ENCODE data around the gene MYO1E.

Gene MYO1E

DNA sequence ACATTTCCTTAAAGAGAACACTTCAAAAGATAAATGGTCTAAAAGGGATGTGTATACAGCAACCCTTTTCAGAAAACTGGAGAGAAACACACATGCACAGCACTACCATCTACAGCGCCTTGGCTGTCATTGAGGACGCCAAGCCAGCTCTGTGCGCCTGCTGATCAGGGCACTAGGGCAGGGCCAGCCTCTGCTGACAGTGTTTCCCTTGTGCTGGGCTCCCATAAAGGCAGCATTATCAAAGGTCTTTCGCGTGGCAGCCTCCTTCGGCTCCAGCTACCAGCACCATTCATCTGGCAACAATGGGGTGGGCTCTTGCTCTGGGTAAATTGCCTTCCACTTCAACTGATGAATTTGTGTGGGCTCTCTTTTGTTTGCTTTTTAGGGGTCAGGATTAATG, 112.6 kb downstream of the MYO1E start:
- no peaks in the 10 kb centered on the region for H3K27me3 ChIP-seq (ENCODE audit: control insufficient read depth, insufficient read depth, low read length)
- no peak overlapping the region for H3K27ac ChIP-seq (ENCODE audit: low read depth, low read length)
- no peaks in the 10 kb centered on the region for H3K9me3 ChIP-seq (ENCODE audit: control insufficient read depth, insufficient read depth, low read depth, low read length)
- peaks cover 18% of the 10 kb centered on the region for H3K36me3 ChIP-seq (ENCODE audit: control insufficient read depth, insufficient read depth, low read length)
- H3K9ac ChIP-seq (ENCODE audit: low read length) = no peak overlapping the region
- no peak overlapping the region for H3K4me3 ChIP-seq (ENCODE audit: low read depth, low read length)
- no peaks in the 10 kb centered on the region for H3K4me1 ChIP-seq (ENCODE audit: control insufficient read depth, insufficient read depth, low read length)

DNA sequence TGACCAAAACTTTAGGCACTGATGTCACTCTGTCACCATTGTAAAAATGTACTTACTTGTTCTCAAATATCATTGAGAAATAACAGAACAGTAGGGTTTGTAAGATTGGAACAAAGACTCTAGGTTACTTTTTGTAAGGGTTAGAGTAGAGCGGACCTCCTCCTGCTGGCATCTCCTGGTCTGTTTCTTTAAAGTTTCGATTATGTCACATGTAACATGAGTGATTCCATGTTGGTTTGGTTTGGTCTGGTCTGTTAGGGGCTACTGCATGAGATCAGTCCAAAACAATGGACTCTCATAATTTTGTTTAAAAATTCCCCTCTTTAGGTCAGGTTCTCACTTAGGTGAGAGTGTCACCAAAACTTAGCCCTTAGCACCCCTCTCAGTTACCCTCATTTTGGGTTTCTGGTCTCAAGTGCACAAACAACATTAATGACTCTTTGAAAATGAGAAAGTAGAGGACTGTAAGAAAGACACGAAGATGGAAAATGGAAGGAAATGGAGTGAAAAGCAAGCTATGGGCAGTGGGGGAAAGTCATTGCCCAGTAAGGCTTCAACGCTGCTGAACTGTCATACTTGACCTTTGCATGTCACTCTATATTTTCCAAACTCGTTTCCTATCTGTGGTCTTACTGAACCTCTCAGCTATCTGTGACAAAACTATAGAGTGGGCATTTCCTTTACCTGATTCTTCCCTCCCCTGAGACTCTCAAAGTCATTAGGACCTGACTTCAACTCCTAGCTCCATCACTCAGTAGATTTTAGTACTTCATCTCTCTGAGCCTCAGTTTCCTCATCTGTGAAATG, 113.3 kb downstream of the MYO1E start:
- H3K9ac ChIP-seq (ENCODE audit: low read length) = no peak overlapping the region
- H3K27ac ChIP-seq (ENCODE audit: low read depth, low read length) = no peak overlapping the region
- H3K27me3 ChIP-seq (ENCODE audit: control insufficient read depth, insufficient read depth, low read length) = no peaks in the 10 kb centered on the region
- no peaks in the 10 kb centered on the region for H3K4me1 ChIP-seq (ENCODE audit: control insufficient read depth, insufficient read depth, low read length)
- peaks cover 18% of the 10 kb centered on the region for H3K36me3 ChIP-seq (ENCODE audit: control insufficient read depth, insufficient read depth, low read length)
- H3K4me3 ChIP-seq (ENCODE audit: low read depth, low read length) = no peak overlapping the region
- H3K9me3 ChIP-seq (ENCODE audit: control insufficient read depth, insufficient read depth, low read depth, low read length) = no peaks in the 10 kb centered on the region

DNA sequence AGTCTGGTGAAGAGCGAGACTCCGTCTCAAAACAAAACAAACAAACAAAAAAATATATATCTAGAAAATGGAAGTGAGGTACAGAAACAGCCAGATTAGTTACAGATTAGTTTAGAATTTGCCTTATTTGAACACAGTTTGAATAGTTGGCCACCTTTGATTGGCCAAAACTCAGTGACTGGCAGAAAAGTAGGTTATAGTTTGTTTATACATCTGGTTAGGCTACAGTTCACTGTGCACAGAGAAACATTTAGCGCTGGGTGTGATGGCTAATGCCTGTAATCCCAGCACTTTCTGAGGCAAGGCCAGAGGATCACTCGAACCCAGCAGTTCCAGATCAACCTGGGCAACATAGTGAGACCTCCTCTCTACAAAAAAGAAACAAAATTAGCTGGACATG, 114.4 kb downstream of the MYO1E start:
- Histone ChIP-seq H3K9me3 (ENCODE audit: control insufficient read depth, insufficient read depth, low read depth, low read length) (no peaks in the 10 kb centered on the region), H3K27me3 (ENCODE audit: control insufficient read depth, insufficient read depth, low read length) (no peaks in the 10 kb centered on the region), H3K4me3 (ENCODE audit: low read depth, low read length) (no peak overlapping the region), H3K9ac (ENCODE audit: low read length) (no peak overlapping the region), H3K36me3 (ENCODE audit: control insufficient read depth, insufficient read depth, low read length) (peaks cover 18% of the 10 kb centered on the region), H3K27ac (ENCODE audit: low read depth, low read length) (no peak overlapping the region), H3K4me1 (ENCODE audit: control insufficient read depth, insufficient read depth, low read length) (no peaks in the 10 kb centered on the region)

DNA sequence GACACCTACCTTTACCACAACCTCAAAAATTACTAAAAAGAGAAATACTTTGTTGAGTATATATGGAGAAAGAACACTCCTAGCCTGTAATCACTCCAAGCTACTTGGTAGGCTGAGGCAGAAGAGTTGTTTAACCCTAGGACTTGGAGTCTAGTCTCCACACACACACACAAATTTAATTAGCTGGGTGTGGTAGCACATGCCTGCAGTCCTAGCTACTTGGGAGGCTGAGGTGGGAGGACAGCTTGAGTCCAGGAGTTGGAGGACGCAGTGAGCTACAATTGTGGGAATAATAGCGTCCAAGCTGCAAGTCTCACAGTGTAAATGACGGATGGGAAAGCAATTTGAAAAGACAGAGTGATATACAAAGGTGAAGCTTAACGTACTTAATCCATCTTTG, 115.5 kb downstream of the MYO1E start:
- no peak overlapping the region for H3K27ac ChIP-seq (ENCODE audit: low read depth, low read length)
- no peaks in the 10 kb centered on the region for H3K4me1 ChIP-seq (ENCODE audit: control insufficient read depth, insufficient read depth, low read length)
- no peaks in the 10 kb centered on the region for H3K9me3 ChIP-seq (ENCODE audit: control insufficient read depth, insufficient read depth, low read depth, low read length)
- no peak overlapping the region for H3K9ac ChIP-seq (ENCODE audit: low read length)
- no peaks in the 10 kb centered on the region for H3K27me3 ChIP-seq (ENCODE audit: control insufficient read depth, insufficient read depth, low read length)
- H3K4me3 ChIP-seq (ENCODE audit: low read depth, low read length) = no peak overlapping the region
- H3K36me3 ChIP-seq (ENCODE audit: control insufficient read depth, insufficient read depth, low read length) = peaks cover 18% of the 10 kb centered on the region

DNA sequence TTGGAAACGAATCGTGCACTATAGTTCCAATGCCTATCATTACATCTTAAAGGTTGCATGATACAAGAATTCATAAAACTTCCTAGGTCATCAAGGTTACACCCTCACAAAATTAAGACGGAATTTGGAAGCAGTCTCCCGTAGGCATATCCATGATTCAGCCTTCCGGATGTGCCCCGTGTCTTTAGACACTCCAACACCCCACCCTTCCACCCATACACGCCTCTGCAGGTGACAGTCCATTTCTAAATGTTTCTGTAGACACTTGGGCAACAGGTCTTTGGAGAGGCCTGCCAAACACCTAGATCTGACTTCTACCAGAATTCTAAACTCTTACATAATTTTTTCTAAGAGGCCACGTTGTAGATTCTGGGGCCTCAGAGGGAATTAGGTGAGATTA, 116.2 kb downstream of the MYO1E start:
- H3K4me1 ChIP-seq (ENCODE audit: control insufficient read depth, insufficient read depth, low read length) = no peaks in the 10 kb centered on the region
- H3K36me3 ChIP-seq (ENCODE audit: control insufficient read depth, insufficient read depth, low read length) = peaks cover 18% of the 10 kb centered on the region
- no peak overlapping the region for H3K4me3 ChIP-seq (ENCODE audit: low read depth, low read length)
- H3K9ac ChIP-seq (ENCODE audit: low read length) = no peak overlapping the region
- H3K9me3 ChIP-seq (ENCODE audit: control insufficient read depth, insufficient read depth, low read depth, low read length) = no peaks in the 10 kb centered on the region
- H3K27me3 ChIP-seq (ENCODE audit: control insufficient read depth, insufficient read depth, low read length) = no peaks in the 10 kb centered on the region
- H3K27ac ChIP-seq (ENCODE audit: low read depth, low read length) = no peak overlapping the region

DNA sequence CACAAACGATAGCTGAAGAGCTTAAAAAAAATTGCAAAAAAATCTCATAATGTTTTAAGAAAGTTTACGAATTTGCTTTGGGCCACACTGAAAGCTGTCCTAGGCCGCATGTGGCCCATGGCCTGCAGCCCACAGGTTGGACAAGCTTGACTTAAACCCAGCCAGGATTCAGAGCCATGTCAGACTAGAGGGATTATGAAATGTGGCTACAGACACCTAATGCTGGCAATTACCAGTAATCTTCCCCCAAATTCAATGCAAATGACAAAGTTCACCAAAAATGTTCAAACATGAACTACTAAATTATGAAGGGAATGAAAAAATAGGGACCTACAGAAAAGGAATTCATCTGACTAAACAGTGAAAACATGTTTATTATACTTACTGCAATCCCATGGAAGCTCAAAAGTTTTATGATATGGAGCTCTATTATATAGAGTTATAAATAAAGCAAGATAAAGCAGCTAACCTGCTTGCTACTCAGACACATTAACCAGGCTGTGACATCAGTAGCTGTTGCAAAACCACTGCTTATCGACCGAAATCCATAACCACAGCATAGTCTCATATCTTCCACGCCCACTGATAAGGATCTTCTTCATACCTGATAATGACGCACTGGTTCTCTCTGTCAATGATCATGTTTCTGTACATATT, 116.9 kb downstream of the MYO1E start:
- Histone ChIP-seq H3K27ac (ENCODE audit: low read depth, low read length) (no peak overlapping the region), H3K9me3 (ENCODE audit: control insufficient read depth, insufficient read depth, low read depth, low read length) (no peaks in the 10 kb centered on the region), H3K4me1 (ENCODE audit: control insufficient read depth, insufficient read depth, low read length) (no peaks in the 10 kb centered on the region), H3K9ac (ENCODE audit: low read length) (no peak overlapping the region), H3K36me3 (ENCODE audit: control insufficient read depth, insufficient read depth, low read length) (peaks cover 18% of the 10 kb centered on the region), H3K4me3 (ENCODE audit: low read depth, low read length) (no peak overlapping the region), H3K27me3 (ENCODE audit: control insufficient read depth, insufficient read depth, low read length) (no peaks in the 10 kb centered on the region)

DNA sequence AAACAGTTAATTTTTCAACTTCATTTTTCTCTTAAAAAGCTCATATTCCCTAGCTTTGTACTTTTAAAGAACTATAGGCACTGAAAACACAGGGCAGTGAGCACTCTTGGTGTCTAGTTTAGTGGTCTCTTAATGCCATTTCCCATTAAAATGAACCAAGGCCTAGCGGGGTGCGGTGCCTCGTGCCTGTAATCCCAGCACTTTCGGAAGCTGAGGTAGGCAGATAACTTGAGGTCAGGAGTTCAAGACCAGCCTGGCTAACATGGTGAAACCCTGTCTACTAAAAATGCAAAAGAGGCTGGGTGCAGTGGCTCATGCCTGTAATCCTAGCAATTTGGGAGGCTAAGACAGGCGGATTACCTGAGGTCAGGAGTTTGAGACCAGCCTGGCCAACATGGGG, 120.5 kb downstream of the MYO1E start:
- peaks cover 15% of the 10 kb centered on the region for H3K36me3 ChIP-seq (ENCODE audit: control insufficient read depth, insufficient read depth, low read length)
- H3K9me3 ChIP-seq (ENCODE audit: control insufficient read depth, insufficient read depth, low read depth, low read length) = no peaks in the 10 kb centered on the region
- no peaks in the 10 kb centered on the region; the same call in 1 of the 2 replicates for H3K4me1 ChIP-seq (ENCODE audit: control insufficient read depth, insufficient read depth, low read length)
- H3K4me3 ChIP-seq (ENCODE audit: low read depth, low read length) = no peak overlapping the region
- H3K9ac ChIP-seq (ENCODE audit: low read length) = no peak overlapping the region
- no peaks in the 10 kb centered on the region for H3K27me3 ChIP-seq (ENCODE audit: control insufficient read depth, insufficient read depth, low read length)
- no peak overlapping the region for H3K27ac ChIP-seq (ENCODE audit: low read depth, low read length)

DNA sequence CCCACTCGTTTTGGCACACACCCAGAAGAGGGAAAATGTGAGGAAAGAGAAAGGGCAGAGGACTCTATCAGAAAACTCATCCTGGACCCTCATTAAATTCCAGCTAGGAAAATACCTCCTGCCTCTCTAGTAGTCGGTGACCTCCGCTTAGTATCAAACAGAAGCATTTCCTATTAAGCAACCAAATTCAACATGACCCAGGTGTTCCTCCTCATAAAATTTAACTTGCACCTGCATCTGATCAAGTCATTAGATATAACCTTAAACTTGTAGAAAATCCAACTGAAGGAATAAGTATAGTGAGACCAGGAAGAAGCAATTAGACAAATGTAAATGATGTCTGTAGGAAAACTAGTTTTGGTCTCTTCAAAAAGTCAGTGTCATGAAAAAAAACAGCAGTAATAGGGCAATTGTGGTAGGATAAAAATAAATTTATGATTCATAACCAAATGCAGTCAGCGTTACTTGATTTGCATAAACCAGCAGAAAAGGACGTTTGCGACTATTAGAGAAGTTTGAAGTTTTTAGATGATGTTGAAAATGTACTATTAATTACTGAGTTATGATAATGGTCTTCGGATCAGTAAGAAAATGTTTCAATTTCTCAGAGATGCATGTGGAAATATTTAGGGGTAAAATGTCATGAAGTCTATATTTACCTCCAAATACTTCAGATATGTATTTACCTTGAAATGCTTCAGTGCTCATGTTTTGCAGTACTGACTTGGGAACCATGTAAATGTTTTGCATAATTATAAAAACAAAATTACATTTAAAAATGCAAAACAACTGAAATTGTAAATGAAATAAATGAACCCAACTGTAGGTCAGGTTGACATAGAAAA, 121.4 kb downstream of the MYO1E start:
- no peaks in the 10 kb centered on the region for H3K9me3 ChIP-seq (ENCODE audit: control insufficient read depth, insufficient read depth, low read depth, low read length)
- no peak overlapping the region for H3K4me3 ChIP-seq (ENCODE audit: low read depth, low read length)
- H3K27ac ChIP-seq (ENCODE audit: low read depth, low read length) = no peak overlapping the region
- no peaks in the 10 kb centered on the region; the same call in 1 of the 2 replicates for H3K4me1 ChIP-seq (ENCODE audit: control insufficient read depth, insufficient read depth, low read length)
- no peak overlapping the region for H3K9ac ChIP-seq (ENCODE audit: low read length)
- no peaks in the 10 kb centered on the region for H3K27me3 ChIP-seq (ENCODE audit: control insufficient read depth, insufficient read depth, low read length)
- H3K36me3 ChIP-seq (ENCODE audit: control insufficient read depth, insufficient read depth, low read length) = peaks cover 13% of the 10 kb centered on the region

DNA sequence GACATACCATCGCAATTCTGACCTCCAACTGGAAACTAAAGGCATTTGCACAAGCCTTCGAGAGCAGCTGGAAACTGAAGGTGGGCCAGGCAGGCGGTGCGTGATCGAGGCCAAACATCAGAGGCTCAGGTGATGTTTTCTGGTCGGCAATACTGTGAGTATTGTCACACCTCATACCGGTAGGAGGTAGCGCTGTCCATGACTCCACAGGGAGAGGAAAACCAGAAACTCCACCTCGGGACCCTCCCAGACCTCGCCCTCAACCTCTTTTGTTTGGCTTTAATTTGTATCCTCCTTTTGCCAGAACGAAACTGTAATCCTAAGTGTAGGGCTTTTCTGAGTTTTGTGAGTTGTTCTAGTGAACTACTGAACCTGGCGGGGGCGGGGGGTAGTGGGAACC, 122.4 kb downstream of the MYO1E start:
- Histone ChIP-seq H3K27me3 (ENCODE audit: control insufficient read depth, insufficient read depth, low read length) (no peaks in the 10 kb centered on the region), H3K4me1 (ENCODE audit: control insufficient read depth, insufficient read depth, low read length) (no peaks in the 10 kb centered on the region; the same call in 1 of the 2 replicates), H3K9ac (ENCODE audit: low read length) (no peak overlapping the region), H3K36me3 (ENCODE audit: control insufficient read depth, insufficient read depth, low read length) (peaks cover 4% of the 10 kb centered on the region; the same call in 1 of the 2 replicates), H3K9me3 (ENCODE audit: control insufficient read depth, insufficient read depth, low read depth, low read length) (no peaks in the 10 kb centered on the region), H3K27ac (ENCODE audit: low read depth, low read length) (no peak overlapping the region), H3K4me3 (ENCODE audit: low read depth, low read length) (no peak overlapping the region)

DNA sequence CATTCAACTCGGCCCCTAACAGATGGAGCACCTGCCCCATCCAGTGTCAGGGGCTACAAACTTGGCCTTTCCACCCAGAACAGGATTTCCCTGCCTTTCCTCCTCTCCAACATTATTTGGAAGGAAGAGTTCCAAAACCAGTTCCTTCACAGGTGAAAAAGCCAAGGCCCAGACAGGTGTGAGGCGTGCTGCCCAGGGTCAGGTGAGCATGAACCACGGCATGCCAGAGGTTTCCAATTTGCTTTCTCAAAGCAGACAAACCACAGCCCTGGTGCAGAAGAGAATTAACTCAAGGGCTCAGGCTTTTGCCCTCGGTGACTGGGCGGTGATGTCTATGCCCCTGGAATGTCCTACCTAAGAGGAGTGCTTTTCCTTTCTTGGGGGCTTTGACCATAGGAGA, 122.9 kb downstream of the MYO1E start:
- Histone ChIP-seq H3K27ac (ENCODE audit: low read depth, low read length) (no peak overlapping the region), H3K36me3 (ENCODE audit: control insufficient read depth, insufficient read depth, low read length) (peaks cover 4% of the 10 kb centered on the region; the same call in 1 of the 2 replicates), H3K9me3 (ENCODE audit: control insufficient read depth, insufficient read depth, low read depth, low read length) (no peaks in the 10 kb centered on the region), H3K4me3 (ENCODE audit: low read depth, low read length) (no peak overlapping the region), H3K9ac (ENCODE audit: low read length) (no peak overlapping the region), H3K27me3 (ENCODE audit: control insufficient read depth, insufficient read depth, low read length) (no peaks in the 10 kb centered on the region), H3K4me1 (ENCODE audit: control insufficient read depth, insufficient read depth, low read length) (no peaks in the 10 kb centered on the region; the same call in 1 of the 2 replicates)

DNA sequence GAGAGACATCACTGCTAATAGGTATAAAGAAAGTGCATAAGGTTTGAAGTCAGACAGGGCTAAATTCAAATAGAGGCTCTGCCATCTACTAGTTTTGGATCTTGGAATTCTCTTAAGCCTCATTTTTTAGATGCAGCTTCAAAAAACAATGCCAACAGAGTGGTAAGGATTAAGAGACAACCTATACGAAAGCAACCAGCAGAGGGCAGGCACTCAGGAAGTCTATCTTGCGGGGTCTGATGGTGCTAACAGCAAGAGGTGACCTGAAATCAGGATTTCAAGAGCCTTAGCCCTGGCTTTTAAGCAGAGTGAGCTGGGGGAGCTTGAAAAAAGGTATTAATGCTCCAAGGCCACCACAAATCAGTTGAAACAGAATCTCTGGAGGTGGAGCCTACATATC, 125.3 kb downstream of the MYO1E start:
- H3K9me3 ChIP-seq (ENCODE audit: control insufficient read depth, insufficient read depth, low read depth, low read length) = no peaks in the 10 kb centered on the region
- H3K27ac ChIP-seq (ENCODE audit: low read depth, low read length) = no peak overlapping the region

More for the DNA sequence above, 125.3 kb downstream of the MYO1E start:
- Histone ChIP-seq H3K9ac (ENCODE audit: low read length) (no peak overlapping the region), H3K4me1 (ENCODE audit: control insufficient read depth, insufficient read depth, low read length) (no peaks in the 10 kb centered on the region; the same call in 1 of the 2 replicates), H3K36me3 (ENCODE audit: control insufficient read depth, insufficient read depth, low read length) (peaks cover 10% of the 10 kb centered on the region; the same call in 1 of the 2 replicates), H3K27me3 (ENCODE audit: control insufficient read depth, insufficient read depth, low read length) (no peaks in the 10 kb centered on the region), H3K4me3 (ENCODE audit: low read depth, low read length) (no peak overlapping the region)
